ENCODE results near the gene RANBP6.
"Not testable (repeated sequence)": the region's sequence is repeated elsewhere in the genome, so short reads cannot be mapped to it uniquely, and the experiment has no call there.

The RANBP6 gene

DNA sequence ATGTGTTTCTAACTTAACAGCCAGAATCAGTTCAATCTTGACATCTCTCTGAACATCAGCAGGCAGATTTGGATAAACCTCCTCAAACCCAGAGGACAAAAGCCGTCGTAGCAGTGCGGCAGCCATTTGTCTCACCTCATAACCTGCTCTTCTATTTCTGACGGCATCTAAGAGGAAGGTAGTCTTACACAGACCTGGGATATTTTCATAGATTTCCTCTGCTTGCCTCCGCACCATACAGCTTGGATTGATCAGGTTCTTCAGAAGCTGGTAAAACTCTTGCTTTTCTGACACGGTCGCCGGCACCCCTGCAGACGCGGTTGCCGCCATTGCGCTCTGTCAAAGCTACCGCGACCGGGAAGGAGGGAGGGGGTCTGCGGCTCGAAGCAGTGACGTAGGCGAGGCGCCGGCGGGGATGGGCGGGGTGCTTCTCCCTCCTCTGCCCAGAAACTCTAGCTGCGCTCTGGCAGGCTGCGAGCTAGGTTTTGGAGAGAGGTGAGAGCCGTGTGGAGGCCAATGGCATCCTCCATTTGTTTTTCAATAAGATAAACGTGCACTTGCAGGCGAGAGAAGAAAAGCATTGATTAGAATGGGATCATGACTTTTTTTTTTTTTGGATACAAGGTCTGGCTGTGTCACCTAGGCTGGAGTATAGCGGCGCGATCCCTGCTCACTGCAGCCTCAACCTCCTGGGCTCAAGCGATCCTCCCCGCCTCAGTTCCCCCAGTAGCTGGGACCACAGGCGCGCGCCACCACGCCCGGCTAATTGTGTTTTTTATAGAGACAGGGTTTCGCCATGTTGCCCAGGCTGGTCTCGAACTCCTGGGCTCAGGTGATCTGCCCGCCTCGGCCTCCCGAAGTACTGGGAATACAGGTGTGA is at the start of gene RANBP6:
Gene RANBP6, minus strand, starts transcription at position 347 of the 880 bp plus-strand sequence. Its CDS starts 17 bp downstream, at position 330.
- peaks cover 13% of the 10 kb centered on the region for H3K4me1 ChIP-seq (ENCODE audit: insufficient read depth, poor library complexity, severe bottlenecking)
- no peak for TF ChIP-seq CTCF (IDR thresholded peaks at IDR 0.05; ENCODE audit: poor library complexity, severe bottlenecking)
- peak; percentile 85 for DNase-seq (ENCODE audit: low spot score)

DNA sequence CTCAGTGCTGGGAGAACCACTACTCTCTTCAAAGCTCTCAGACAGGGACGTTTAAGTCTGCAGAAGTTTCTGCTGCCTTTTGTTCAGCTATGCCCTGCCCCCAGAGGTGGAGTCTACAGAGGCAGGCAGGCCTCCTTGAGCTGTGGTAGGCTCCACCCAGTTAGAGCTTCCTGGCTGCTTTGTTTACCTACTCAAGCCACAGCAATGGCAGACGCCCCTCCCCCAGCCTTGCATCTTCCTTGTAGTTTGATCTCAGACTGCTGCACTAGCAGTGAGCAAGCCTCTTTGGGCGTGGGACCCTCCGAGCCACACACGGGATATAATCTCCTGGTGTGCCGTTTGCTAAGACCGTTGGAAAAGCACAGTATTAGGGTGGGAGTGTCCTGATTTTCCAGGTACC is 47.7 kb upstream of the RANBP6 start:
- not testable (repeated sequence) for H3K36me3 ChIP-seq (ENCODE audit: low read depth)

More for the DNA sequence above, at the start of gene RANBP6:
- Histone ChIP-seq H3K4me3 (ENCODE audit: severe bottlenecking) (peak within 1 kb of the TSS; percentile 62), H3K9me3 (ENCODE audit: severe bottlenecking) (no peaks in the 10 kb centered on the region), H3K36me3 (ENCODE audit: low read depth) (peaks cover 33% of the 10 kb centered on the region), H3K27me3 (ENCODE audit: insufficient read depth, poor library complexity, severe bottlenecking) (no peaks in the 10 kb centered on the region), H3K27ac (ENCODE audit: poor library complexity, severe bottlenecking) (peak within 1 kb of the TSS; percentile 85)
- ATAC-seq (ENCODE audit: low read depth), result peak; percentile 96

DNA sequence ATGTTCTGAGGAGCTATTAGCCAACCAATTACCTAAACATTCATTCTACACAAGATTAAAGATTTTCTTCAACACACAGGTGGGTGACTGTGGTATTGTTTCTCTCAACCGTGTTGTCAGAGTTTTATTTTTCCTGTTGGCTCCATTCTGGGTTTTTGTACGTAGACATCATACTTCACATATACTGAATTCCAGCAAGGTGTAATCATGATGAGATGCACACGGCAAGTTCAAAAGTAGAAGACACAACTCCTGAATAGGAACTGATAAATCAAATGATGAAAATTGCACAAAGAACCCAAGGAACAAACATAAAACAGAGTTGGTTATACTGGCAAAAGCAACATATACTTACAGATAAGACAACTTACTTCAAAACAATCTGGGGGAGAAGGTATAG is 40.2 kb upstream of the RANBP6 start:
- no peaks in the 10 kb centered on the region for H3K9me3 ChIP-seq (ENCODE audit: severe bottlenecking)
- no peaks in the 10 kb centered on the region for H3K27me3 ChIP-seq (ENCODE audit: insufficient read depth, poor library complexity, severe bottlenecking)
- TF ChIP-seq CTCF (IDR thresholded peaks at IDR 0.05; ENCODE audit: poor library complexity, severe bottlenecking), result no peak
- H3K4me3 ChIP-seq (ENCODE audit: severe bottlenecking), result no peak overlapping the region
- peaks cover 9% of the 10 kb centered on the region for H3K4me1 ChIP-seq (ENCODE audit: insufficient read depth, poor library complexity, severe bottlenecking)
- H3K27ac ChIP-seq (ENCODE audit: poor library complexity, severe bottlenecking), result no peak overlapping the region
- no peaks in the 10 kb centered on the region for H3K36me3 ChIP-seq (ENCODE audit: low read depth)
- DNase-seq (ENCODE audit: low spot score), result no peak
- ATAC-seq (ENCODE audit: low read depth), result no peak

More for the DNA sequence above, 47.7 kb upstream of the RANBP6 start:
- H3K27me3 ChIP-seq (ENCODE audit: insufficient read depth, poor library complexity, severe bottlenecking); H3K4me3 ChIP-seq (ENCODE audit: severe bottlenecking); H3K9me3 ChIP-seq (ENCODE audit: severe bottlenecking); H3K27ac ChIP-seq (ENCODE audit: poor library complexity, severe bottlenecking); H3K4me1 ChIP-seq (ENCODE audit: insufficient read depth, poor library complexity, severe bottlenecking); ATAC-seq (ENCODE audit: low read depth); DNase-seq (ENCODE audit: low spot score): not testable (repeated sequence)

- Histone ChIP-seq H3K4me3 (ENCODE audit: severe bottlenecking) (no peak overlapping the region), H3K36me3 (ENCODE audit: low read depth) (no peaks in the 10 kb centered on the region)
- ATAC-seq (ENCODE audit: low read depth), result peak; percentile 79
Observed at GRCh38 chr9:6055216-6055615, 39.8 kb upstream of the RANBP6 start.

More at GRCh38 chr9:6055216-6055615, 39.8 kb upstream of the RANBP6 start:
- no peaks in the 10 kb centered on the region for H3K9me3 ChIP-seq (ENCODE audit: severe bottlenecking)
- DNase-seq (ENCODE audit: low spot score), result no peak
- H3K27ac ChIP-seq (ENCODE audit: poor library complexity, severe bottlenecking), result no peak overlapping the region
- H3K4me1 ChIP-seq (ENCODE audit: insufficient read depth, poor library complexity, severe bottlenecking), result peaks cover 9% of the 10 kb centered on the region
- no peaks in the 10 kb centered on the region for H3K27me3 ChIP-seq (ENCODE audit: insufficient read depth, poor library complexity, severe bottlenecking)
- TF ChIP-seq CTCF (IDR thresholded peaks at IDR 0.05; ENCODE audit: poor library complexity, severe bottlenecking), result peak; percentile 84
